Ammon's horn (tissue), 1 donor: ENCODE results near the gene ADAMTS2.

Experiments
- DNase-seq: peaks from one replicate; pipeline ENCODE4 v3.0.0-alpha.2; 2016; ENCODE audit warnings: low spot score

Gene ADAMTS2

DNA sequence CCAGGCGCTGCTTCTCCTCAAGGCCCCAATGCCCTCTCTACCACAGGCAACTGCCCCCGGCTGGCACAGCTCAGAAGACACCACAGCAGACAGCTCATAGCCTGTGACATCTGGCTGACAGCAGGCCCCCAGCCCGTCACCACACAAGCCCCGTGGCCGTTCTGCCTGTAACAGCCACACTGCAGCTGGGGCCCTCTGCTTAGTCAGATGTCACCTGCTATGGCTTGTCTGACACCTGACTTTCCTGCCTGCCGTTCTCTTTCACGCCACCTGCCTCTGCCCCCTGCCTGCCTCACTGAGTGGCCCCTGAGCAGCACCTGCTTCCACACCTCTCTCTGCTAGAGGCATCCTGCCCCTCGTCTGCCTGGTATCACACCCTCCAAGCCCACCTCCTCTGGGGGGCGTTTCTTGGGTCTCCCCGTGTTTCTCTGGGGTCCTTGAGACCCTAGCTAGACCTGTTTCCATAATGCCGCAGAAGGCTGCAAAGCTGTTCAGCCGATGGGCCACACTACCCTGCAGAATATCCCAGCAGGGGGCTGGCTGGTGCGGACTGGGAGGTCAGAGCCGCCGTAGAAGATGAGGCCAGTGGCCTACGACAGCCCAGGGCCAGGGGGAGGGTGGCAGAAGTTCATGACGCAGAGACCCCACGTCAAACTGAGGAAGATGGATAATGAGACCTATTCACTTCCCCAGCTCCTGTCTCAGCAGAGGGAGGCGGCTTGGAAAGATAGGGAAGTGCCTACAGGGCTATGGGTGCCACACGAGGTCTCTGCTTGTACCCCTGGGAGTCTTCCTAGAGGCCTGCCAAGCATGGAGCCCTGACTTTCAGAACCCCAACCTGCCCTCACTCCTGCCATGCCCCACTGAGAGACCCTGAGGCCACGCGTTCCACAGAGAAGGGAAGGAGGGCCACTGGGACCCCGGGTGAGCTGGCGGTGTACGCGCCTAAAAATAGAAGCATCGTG, 190.0 kb downstream of the ADAMTS2 start:
- DNase-seq, result no peak

DNA sequence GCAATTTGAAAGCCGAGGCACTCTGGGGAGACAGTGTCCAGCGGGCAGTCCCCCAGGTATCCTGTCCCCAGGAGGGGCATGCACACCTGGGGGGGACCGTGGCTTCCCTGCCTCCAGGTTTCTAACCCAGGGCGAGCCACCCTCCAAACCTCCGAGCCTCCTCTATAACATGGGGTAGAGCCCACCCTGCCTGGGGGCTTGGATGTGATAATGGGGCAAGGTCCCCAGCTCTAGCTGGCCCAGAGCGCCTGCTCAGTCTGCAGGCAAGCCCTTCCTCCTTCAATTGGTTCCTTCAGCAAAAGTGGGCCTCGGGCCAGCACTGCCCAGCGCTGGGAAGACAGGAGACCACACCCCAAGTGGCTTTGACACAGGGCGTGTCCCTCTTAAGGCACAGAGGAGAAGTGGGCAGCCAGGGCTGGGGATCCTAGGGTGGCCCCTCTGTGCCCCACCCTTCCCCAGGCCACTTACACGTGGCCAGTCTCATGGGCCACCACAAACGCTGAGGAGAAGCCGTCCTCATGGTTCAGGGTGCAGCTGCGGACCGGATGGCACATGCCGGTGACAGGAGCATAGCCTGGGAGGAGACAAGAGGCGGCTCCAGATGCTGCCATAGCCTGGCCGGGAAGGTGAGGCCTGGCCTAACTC, 190.8 kb downstream of the ADAMTS2 start:
- DNase-seq, result no peak

DNA sequence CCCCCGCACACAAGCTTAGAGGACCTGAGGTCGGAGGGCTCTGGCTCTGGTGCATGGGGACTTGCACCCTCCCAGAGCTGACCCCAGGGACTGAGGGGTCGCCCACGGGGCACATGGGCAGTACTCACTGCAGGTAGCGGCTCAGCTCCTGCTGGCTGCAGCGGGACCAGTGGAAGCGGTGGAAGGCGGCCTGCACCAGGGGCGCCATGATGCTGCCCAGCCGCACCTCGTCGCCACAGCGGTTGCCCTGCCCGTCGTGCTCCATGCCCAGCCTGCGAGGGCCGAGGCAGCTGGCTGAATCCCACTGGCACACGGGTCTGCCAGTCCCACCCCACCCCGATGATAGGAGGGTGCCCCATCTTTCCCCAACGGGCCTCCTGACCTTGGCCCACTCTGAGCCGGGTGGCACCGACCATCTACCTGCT, 191.3 kb downstream of the ADAMTS2 start:
- no peak for DNase-seq

DNA sequence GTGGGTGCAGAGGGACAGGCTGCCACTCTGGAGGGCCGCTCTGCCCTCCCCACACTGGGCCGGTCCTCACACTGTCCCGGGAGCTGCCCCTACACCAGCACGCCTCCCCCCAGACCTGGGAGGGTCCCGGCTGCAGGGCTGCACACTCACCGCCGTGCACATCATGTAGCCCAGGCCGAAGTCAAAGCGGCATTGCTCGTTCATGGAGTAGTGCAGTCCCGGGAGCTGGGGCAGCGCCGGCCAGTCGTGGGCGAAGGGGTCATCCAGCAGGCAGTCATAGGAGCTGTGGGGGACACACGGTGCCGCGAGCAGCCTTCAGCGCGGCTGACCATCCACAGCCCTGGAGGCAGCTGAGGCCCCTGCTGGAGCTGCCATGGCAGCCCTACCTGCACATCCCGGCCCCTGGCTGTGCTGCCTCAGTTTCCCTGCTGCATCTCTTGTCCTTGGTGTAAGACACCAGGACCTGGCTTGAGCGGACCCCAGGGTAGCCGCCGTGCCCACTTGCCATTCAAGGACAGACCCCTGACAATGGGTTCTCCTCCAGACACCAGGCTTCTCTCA, 191.8 kb downstream of the ADAMTS2 start:
- no peak for DNase-seq

DNA sequence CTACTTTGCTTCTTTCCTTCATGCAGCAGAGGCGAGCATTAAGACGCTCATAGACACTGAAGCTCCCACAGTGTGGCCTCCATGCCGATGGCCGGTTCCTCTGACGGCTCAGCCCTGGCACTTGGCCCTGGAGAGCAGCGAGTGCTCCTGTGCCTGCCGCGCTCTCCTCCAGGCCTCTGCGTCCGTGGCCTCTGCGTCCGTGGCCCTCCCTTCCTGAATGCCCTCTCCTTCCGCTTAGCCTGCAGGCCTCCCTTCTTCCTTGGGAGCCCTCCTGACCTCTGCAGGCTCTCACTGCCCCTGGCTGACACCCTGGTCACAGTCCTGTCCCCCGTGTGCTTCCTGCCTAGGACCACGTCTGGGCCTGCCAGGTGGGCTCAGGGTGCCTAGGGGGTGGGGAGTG, 192.3 kb downstream of the ADAMTS2 start:
- DNase-seq, result no peak

DNA sequence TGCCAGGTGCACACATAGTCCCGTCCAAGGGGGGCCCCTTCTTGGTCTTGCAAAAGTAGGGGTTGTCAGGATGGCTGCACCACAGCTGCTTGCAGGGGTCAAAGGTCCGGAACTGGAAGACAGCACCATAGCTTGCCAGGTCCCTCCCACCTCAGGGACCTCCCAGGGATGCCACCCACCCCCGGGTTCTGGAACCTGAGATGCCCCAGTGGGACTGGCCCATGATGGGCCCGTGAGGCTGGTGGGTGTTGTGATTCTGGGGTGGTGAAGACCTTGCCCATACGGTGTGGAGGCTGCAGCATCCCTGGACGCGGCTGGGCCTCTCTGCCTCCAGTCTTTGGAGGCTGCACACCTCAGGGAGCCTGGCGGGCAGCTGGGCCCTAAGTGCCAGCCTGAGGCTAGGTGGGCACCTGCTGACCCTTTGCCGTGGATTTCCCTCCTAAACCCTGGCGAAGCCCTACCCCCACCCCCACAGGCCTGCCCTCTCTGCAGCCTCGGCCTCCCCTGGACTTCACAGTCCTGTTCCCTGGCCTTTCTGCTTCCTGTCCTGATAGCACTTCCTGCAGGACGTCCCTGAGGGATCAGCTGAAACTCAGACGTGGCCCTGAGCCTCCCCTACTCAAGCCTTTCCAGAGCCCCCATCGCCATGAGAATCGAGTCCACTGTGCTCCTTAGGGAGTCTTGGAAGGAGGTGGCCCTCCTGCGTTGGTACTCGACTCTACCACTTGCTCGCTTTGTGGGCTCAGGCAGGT, 192.9 kb downstream of the ADAMTS2 start:
- no peak for DNase-seq

DNA sequence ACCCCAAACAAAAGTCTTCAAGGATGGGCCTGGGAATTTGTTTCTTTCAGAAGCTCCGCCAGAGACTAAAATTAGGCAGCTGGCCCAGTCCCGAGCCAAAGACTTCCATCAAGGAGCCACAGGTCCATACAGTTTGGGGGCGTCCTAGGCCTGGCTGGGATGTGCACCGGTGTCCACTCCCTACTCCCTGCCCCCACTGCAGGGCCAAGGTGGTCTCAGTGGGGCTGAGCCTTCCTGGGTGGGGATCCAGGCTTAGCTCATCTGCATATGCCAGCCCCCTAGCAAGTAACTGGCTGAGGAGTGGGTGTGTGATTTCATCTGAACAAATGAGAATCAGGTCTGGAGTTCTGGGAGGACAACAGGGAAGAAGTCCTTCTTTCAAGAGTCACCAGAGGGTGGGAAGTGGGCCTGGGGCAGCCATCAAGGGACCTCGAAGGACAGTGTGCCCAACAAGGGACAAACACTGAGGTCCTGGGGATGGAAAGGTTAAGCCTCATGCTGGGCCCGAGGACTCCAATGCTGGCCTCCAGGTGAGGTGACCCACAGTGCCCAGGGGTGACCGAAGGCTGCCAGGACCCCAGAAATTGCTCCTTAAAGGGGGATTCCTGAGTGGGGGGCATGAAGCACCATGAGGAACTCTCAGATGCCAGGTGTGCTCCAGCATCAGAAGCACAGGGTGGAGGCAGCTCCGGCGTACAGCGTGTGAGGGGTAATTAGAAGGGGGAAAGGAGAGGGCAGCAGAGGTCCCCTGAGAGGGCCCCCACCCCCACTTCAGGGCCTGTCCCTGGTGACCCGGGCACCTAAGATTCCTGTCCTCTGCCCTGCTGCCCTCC, 193.8 kb downstream of the ADAMTS2 start:
- DNase-seq, result no peak

DNA sequence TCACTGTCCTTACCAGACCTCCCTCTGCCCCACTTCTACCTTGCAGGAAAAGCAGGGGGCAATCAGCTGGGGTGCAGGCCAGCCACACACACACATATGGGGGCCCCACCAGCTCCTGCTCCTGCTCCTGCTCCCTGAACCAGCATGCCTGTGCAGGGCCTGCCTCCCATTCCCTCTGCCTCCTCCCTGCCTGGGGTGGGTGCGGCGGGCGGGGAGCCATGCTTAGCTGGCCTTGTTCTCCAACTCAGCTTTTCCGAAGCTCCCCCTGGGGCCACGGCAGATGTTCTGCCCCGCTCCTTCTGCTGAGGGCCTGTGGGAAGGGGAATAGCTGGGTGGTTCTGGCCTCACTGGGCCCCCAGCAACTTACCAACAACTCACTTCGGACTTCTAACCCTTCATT, 195.2 kb downstream of the ADAMTS2 start:
- no peak for DNase-seq

DNA sequence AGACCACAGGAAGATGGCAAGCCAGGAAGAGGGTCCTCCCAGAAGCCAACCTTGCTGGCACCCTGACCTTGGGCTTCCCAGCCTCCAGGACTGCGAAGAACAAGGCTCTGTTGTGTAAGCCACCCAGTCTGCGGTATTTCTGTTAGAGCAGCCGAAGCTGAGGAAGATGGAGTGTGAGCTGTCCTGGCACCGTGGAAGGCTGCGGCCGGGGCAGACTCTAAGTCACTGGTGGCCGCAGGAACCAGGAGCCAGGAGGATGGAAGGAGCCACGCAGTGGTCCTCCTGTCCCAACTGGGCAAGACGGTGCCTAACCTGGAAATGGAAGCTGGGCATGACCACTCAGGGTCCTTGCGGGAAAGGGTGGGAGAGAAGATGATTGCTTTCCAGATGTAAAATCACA, 196.0 kb downstream of the ADAMTS2 start:
- DNase-seq, result no peak

DNA sequence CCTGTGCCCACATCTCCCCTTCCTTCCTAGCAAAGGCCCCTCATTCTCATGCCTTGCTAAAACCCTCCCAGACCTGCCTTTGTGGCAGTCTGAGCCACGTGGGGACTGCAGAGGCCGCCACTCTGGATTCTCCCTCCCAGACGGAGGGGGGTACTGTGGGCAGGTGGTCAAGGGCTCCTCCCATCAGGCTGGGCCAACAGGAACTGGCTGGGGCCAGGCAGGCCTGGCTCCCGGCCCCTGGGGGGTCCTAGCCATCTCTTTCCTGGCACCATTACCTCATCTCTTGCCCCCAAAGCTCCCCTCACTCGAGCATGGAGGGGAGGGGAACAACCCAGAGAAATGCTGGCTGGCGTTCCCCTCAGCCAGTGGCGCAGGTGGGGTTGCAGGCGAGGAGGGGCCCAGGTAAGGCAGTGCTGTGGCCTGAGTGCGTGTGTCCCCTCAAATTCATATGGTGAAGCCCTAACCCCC, 196.5 kb downstream of the ADAMTS2 start:
- DNase-seq, result no peak

DNA sequence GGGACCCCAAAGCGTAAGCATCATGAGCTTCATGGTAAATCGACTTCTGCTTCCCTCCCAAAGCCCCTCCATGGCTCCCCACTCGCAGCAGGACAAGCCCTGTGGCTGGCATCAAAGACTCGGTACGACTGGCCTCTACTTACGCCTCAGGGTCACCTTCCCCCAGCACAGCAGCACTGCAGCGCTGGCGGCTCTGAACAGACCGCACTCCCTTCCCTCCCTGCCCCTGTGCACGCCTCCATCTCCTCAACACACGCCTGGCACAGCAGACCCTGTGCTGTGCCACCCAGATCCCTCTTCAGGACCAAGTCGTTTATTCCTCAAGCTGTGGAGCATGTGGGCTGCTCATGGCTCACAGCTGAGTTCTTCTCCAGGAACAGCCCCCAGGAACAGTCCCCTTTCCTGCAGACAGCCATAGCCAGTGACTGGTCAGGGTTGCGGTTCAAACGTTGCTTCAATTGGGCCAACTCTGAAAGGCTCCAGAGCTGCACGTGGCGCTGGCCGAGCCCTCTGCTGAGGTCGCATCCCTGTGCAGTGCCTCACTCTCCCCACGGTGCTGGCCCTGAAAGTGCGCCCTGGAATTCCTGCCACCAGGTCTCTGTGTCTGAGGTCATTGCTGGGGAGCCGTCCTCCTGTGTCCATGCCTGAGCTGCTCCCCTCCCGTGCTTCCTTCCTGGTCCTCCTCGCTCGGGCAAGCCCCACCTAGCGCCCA, 197.1 kb downstream of the ADAMTS2 start:
- no peak for DNase-seq

DNA sequence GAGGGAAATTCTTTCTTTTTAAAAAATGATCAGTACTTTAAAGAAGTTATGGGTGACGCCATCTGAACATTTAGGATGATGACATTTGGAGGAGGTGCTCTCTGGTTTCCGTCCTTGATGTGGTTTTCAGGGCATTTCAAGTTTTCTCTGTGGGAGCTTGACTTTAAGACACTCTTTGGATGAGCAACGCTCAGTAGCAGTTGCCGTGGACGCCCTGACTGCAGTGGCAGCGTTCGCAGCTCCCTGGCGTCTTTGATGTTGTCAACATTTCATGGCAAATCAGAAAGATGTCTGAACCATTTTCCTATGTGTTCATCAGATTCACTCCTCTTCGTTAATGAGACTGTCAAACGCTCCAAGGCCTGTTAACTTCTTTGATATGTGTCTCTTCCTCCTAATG, 199.0 kb downstream of the ADAMTS2 start:
- no peak for DNase-seq

DNA sequence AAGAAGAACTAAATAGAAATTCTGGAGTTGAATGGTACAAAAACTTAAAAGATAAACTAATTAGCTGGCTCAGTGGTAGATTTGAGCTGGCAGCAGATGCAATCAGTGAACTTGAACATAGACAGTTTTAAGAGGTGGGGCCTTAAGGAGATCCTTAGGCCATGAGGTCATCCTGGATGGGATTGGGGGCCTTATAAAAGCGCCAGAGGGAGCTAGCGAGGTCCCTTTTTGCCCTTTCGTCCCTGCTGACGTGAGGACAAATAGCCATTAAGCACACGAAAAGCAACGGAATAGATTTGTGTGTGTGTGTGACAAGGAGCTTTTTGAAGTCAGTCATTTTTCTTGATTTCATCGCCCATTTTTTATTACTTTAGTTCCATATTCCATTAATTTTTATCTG, 201.8 kb downstream of the ADAMTS2 start:
- DNase-seq, result no peak

DNA sequence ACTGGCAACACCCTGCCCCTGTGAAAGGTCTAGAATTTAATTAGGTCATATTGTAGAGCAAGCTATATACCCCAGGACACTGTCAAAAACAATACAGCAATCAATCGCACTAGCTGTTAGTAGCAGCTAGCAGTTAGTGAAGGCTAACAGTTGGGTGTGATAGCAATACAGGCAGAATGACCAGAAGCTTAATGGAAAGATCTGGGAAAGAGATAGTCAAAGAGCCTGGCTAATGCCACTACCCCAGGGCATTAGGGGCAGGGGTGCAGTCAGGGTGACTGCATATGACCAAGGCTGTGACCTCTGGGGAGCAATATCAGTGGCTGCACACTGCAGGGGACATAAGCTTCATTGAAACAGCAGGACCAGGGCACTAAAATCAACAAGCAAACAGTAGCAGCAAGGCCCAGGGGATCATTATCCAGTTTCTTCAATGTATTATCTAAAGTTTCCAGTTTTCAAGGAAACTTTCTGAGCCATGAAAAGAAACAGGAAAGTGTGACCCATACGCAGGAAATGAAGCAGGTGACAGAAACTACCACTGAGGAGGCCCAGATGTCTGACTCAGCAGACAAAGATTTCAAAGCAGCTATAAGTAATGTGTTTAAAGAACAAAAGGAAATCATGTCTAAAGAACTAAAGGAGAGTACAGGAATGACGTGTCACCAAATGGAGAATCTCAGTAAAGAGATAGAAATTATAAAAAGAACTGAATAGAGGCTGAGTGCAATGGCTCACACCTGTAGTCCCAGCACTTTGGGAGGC, 202.6 kb downstream of the ADAMTS2 start:
- no peak for DNase-seq

DNA sequence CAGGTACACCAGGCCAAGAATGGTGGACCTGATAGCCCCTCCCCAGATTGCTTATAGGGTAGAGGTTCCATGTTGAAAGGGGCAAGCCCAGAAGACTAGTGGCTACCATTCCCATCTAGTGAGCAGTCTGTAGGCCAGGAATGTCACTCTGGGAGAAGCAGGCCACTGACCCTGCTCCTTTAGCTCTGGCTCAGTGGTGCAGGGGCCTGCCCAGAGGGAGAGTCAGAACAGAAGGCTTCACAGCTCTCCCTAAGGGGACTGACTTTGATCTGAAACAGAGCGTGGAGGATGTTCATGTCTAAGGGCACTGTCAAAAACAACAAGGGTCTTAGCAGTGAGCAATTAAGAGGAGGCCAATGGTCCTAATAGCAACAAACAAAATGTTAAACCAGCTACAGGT, 203.4 kb downstream of the ADAMTS2 start:
- no peak for DNase-seq

DNA sequence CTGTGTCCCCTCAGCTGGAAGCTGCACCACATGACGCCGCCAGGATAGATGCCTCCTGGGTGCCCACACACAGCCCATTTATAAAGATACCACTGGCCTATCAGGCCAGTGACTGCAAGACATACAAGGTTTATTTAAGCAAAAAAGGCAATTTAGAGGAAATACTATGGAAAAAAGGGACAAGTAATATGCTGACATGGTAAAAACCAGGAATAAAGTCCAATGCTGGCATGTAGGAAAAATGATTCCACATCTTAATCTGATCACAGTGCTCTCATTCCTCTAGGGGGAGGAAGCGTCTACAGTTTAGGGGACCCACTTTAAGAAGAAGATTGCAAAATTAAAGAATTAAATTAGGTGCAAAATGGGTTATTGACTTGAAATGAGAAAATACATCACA, 205.0 kb downstream of the ADAMTS2 start:
- DNase-seq, result no peak

DNA sequence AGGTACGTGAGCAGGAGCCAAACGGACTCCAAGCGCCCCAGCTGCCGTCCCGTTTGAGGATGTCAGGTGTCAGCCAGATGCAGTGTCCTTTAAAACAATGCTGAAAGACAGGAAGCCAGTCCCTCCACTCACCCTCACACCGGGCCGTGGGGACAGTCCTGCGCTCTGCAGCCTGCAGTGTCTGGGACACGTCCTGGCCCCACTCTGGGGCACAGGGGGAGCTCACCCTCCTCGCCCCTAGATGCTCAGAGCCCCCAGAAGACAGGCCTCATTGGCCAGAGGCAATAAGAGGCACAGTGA, 205.4 kb downstream of the ADAMTS2 start:
- no peak for DNase-seq

DNA sequence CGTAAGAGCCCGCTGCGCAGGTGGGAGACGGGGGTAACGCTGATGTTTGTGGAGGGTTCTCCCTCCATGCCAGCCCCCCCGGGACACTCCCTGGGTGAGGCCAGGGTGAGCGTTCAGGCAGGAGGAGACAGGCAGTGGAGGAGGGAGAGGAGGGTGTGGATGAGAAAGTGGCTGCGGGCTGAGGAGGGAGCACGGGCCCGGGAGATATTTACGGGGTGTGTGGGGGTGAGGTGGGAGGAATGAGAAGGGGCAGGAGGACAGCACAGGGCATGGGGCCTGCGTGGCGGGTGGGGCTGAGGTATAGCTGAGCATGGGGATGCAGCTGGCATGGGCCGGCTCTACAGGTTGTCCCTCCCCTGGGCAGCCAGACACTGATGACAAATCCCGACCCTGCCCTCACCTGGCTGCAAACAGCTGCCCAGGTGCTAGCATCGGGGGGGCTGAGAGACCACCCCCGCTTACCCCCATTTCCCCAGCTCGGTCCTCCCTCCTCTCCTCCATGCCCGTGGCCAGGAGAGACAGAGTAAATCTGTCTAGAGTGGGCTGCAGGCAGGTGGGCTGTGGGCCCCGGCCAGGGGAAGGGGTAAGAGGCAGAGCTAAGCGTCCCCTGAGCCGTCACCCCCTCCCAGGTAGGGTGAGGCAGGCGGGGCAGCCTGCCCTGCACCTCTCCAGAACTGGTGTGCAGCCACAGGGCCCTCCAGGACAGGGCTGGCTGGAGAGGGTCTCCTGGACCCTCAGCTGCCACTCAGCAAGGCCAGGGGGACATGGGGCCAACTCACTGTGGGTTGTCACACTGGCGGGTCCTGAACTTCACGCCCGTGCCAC, 205.9 kb downstream of the ADAMTS2 start:
- DNase-seq, result no peak

DNA sequence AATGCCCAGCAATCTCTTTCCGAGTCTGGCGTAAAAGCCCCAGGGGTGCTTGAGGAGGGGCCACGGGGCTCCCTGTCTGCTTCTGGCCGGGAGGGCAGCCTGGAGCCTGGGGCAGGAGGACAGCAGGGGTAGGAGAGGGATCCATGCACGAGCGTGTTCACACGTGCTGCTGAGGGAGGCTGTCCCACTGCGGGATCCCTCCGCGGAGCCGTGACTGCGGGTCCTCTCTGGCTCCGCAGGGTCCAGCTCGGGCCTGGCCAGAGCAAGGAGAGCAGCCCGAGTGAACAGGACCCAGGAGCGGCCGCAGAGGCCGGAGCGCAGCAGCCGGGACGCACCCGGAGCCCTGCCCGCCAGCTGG, 206.7 kb downstream of the ADAMTS2 start:
- DNase-seq, result no peak
